GM10266 (cell line): Measurements from ENCODE around the gene AKAP12.

Source experiments
- DNase-seq: peaks from one replicate; pipeline ENCODE4 v3.0.0; 2012; ENCODE audit errors: extremely low spot score
- TF ChIP-seq, protein P1 (sequence below): IDR thresholded peaks from 2 replicates; pipeline ENCODE4 v1.5.1; 2012; ENCODE audit warnings: mild to moderate bottlenecking, low read depth; ENCODE audit not compliant: control insufficient read depth, insufficient read depth; ENCODE audit errors: missing control alignments

AKAP12 gene

DNA sequence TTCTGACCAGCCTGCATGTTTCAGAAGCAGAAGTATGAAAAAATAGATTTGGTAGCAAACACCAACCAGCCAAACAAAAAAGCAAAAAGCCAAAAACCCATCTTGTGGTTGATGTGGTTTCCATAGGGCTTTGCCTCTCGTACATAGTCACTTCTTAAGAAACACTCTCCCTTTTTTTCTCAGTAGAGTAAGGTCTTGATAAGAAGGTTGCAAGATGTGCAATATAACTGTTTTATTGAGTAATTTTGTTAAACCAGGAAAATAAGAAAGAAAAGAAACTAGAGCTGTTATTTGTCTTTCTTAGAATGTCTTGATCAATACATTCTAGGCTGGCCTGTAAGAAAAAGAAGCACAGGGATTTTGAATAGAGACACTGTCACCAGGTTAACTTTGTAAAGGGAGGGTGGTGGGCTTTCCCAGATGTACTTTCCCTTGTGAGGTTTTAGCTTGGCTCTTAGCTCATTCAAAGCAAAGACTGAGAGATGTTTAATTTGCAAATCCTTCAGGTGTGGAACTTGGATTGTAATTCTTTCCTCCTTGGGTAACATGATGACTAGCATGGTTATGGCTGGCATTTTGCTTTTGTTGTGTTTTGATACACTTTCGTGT lies 49.7 kb downstream of the AKAP12 start:
- DNase-seq, result no peak
- TF ChIP-seq, protein P1, sequence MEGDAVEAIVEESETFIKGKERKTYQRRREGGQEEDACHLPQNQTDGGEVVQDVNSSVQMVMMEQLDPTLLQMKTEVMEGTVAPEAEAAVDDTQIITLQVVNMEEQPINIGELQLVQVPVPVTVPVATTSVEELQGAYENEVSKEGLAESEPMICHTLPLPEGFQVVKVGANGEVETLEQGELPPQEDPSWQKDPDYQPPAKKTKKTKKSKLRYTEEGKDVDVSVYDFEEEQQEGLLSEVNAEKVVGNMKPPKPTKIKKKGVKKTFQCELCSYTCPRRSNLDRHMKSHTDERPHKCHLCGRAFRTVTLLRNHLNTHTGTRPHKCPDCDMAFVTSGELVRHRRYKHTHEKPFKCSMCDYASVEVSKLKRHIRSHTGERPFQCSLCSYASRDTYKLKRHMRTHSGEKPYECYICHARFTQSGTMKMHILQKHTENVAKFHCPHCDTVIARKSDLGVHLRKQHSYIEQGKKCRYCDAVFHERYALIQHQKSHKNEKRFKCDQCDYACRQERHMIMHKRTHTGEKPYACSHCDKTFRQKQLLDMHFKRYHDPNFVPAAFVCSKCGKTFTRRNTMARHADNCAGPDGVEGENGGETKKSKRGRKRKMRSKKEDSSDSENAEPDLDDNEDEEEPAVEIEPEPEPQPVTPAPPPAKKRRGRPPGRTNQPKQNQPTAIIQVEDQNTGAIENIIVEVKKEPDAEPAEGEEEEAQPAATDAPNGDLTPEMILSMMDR, result no peak

DNA sequence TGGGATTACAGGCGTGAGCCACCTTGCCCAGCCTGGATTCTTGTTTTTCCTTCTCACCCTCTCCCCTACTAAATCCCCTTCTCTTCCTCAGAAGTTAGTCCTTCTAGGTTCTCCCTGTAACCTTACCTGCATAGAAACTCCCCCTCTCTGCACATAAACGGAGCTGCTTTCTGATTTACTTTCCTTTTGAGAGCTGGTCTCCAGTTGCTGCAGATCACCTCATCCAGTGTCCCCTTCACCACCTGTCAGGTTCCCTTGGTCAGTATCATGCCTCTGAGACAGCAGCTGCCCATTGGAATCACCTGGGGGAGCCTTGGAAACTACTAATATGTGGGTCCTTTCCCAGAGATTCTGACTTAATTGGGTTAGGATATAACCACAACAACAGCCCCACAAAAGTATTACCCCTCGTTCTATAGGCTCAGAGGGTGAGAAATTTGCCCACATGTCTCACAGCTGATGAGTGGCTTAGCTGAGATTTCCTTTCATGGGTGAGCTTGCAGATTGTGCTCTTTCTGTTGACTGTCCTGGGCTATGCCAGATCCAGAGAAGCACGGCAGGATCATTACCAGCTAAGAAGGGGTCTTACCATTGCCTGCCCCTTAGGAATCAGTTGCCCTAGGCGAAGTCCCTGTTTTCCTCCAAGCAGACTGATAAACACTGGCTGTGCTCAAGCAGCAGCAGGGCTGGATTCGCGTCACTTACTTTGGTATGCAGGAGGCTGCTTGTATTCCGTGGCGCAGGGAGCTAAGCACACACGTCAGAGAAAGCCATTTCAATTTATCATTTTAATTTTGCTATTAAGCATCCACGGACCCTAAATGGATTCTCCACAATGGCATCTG lies 51.3 kb downstream of the AKAP12 start:
- TF ChIP-seq, protein P1, result no peak
- DNase-seq, result no peak

DNA sequence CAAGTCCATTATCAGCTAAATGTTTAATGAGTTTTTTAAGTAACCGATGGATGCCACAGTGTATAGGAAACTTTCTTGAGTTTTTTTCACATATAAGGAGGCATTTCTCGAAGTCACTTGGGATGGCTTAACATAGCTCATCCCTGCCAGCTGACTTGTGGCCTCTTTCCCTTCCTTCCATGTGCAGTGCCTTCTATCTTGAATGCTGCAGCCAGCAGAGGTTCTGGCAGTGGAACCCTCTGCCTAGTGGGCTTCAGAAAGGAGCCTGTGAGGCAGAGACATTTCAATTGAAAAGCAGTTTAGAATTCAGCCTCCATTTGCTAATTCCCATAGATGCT lies 51.9 kb downstream of the AKAP12 start:
- TF ChIP-seq, protein P1, result no peak
- no peak for DNase-seq

DNA sequence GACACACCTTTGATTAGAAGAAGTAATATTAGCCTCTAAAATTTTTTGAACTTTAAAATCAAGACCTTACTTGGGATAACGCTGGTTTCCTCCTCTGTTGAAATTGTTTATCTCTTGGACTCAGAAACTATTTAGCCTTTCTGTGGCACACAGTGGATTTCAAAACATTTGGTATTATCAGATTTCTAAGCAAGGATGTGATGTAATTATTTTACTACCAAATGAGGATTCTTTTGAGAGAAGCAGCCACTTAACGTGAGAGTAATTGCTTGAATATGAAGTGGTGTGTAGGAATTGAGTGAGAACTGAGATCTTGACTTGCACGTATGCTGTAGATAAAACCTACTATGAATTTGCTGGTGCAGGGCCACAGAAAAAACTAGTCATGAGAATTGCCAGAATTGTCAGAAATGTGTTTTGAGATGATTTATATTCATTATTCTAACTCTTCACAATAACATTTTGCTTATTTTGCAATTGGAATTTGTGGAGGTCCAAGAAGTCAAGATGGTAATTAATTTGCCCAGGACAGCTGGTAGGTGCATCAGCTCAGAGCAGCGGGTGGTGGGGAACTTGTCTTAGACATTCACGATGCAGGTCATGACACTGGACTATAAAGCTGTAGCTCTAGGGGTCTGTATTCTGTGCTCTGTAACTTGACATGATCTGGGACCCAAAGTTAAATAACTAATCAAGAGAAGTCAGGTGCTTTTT lies 53.4 kb downstream of the AKAP12 start:
- TF ChIP-seq, protein P1, result no peak
- no peak for DNase-seq

DNA sequence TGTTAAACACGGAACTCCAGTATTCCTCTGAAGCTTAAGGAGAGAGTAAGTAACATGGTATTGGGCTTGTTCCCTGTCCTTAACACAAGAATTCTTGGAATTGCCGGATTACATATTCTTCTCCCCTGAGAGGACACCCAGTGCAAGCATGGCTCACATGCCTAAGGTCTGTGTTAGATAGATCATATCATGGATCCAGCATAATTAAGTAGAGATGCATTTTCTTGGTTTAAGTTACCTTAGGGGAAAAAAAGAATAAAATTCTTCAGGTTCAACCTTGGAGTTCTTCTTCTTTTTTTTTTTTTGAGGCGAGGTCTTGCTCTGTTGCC lies 53.9 kb downstream of the AKAP12 start:
- TF ChIP-seq, protein P1, result no peak
- DNase-seq, result no peak

DNA sequence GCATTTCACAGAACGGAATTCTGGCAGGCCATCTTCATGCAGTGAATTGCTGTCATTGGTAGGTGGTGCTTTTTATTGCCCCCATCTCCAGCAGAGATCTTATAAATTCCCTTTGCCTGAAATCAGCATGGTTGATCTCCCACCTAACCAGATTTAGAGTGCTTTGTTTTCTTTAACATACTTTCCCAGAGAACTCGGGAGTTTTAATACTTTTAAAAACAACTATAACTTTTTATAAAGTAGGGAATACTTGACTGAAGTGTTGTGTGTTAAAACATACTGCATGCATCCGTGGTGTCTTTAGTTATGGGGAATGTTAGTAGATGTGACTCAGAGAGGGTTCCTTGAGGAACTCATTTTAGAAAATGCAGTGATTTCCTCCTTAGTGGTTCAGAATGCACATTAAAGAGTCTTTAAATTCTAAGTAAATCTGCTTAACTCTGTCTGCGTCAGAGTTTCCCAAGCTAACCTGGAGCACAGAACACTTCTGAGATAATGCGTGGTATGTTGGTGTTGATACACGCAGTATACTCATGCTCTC lies 54.9 kb downstream of the AKAP12 start:
- TF ChIP-seq, protein P1, result no peak
- DNase-seq, result no peak
